Neuronal stem cell (in vitro differentiated cells): ENCODE measurements around the gene TMED8. TPM values are rescaled to one million over a fixed set of nuclear protein-coding genes. Genes with fewer than 3 reads are reported as not detected.

ENCODE experiments used
- DNase-seq: peaks from one replicate; pipeline ENCODE4 v3.0.0-alpha.2; 2013; ENCODE audit warnings: low spot score
- H2AFZ ChIP-seq: one replicate; pipeline ENCODE4 v1.6.1; 2013; ENCODE audit warnings: mild to moderate bottlenecking, low read length, inconsistent platforms
- H2AK5ac ChIP-seq: 2 replicates; pipeline ENCODE4 v1.6.1; 2013; ENCODE audit warnings: low read depth, mild to moderate bottlenecking, inconsistent platforms, low read length, moderate library complexity, mixed read lengths
- H2BK120ac ChIP-seq: 2 replicates; pipeline ENCODE4 v1.6.1; 2013; ENCODE audit warnings: low read depth, mild to moderate bottlenecking, inconsistent platforms, low read length, moderate library complexity, mixed read lengths
- H2BK12ac ChIP-seq: one replicate; pipeline ENCODE4 v1.6.1; 2013; ENCODE audit warnings: low read length, inconsistent platforms
- H2BK15ac ChIP-seq: 2 replicates; pipeline ENCODE4 v1.6.1; 2013; ENCODE audit warnings: mild to moderate bottlenecking, low read length, inconsistent platforms, mixed read lengths
- H2BK5ac ChIP-seq: one replicate; pipeline ENCODE4 v1.6.1; 2013; ENCODE audit warnings: inconsistent platforms, mild to moderate bottlenecking, low read length, moderate library complexity
- H3K14ac ChIP-seq: one replicate; pipeline ENCODE4 v1.6.1; 2013; ENCODE audit warnings: low read length, inconsistent platforms
- H3K18ac ChIP-seq: 2 replicates; pipeline ENCODE4 v1.6.1; 2013; ENCODE audit warnings: low read length, inconsistent platforms
- H3K23ac ChIP-seq: 2 replicates; pipeline ENCODE4 v1.6.1; 2013; ENCODE audit warnings: low read depth, mild to moderate bottlenecking, mixed read lengths, low read length, inconsistent platforms; ENCODE audit not compliant: poor library complexity
- H3K27ac ChIP-seq: replicated peaks from 3 replicates; pipeline ENCODE4 v1.5.1; 2013; ENCODE audit warnings: low read length, inconsistent platforms
- H3K27me3 ChIP-seq, 3 experiments: 2 replicates each; pipeline ENCODE4 v1.6.1; 2013; ENCODE audit warnings: low read length in 3 of 3, mild to moderate bottlenecking in 2 of 3, inconsistent platforms in 1 of 3, low read depth in 1 of 3, mixed read lengths in 1 of 3, moderate library complexity in 1 of 3; ENCODE audit not compliant: control insufficient read depth in 3 of 3, insufficient read depth in 3 of 3
- H3K36me3 ChIP-seq, 2 donors: replicated peaks in 1 of 2; 2 replicates each; pipeline ENCODE4 v1.6.1; 2013; ENCODE audit warnings: low read length in 2 of 2; ENCODE audit not compliant: control insufficient read depth in 2 of 2, insufficient read depth in 2 of 2
- H3K4ac ChIP-seq: 2 replicates; pipeline ENCODE4 v1.6.1; 2013; ENCODE audit warnings: inconsistent platforms, mild to moderate bottlenecking, low read length, moderate library complexity
- H3K4me1 ChIP-seq, 2 donors: 1 replicate in 1 of 2; 2 replicates in 1 of 2; pipeline ENCODE4 v1.6.1; 2013; ENCODE audit warnings: low read length in 2 of 2, low read depth in 1 of 2; ENCODE audit not compliant: control insufficient read depth in 2 of 2, insufficient read depth in 1 of 2
- H3K4me2 ChIP-seq: one replicate; pipeline ENCODE4 v1.6.1; 2013; ENCODE audit warnings: mild to moderate bottlenecking, low read length, inconsistent platforms; ENCODE audit not compliant: insufficient read depth, poor library complexity, severe bottlenecking
- H3K4me3 ChIP-seq, 2 donors: 2 replicates each; pipeline ENCODE4 v1.5.1; 2013; ENCODE audit warnings: low read length in 2 of 2, mild to moderate bottlenecking in 2 of 2, inconsistent platforms in 1 of 2, moderate library complexity in 1 of 2
- H3K79me1 ChIP-seq: one replicate; pipeline ENCODE4 v1.6.1; 2013; ENCODE audit warnings: low read depth, mild to moderate bottlenecking, inconsistent platforms, low read length, moderate library complexity
- H3K9ac ChIP-seq: one replicate; pipeline ENCODE4 v1.6.1; 2013; ENCODE audit warnings: mild to moderate bottlenecking, low read depth, low read length, inconsistent platforms; ENCODE audit not compliant: poor library complexity
- H3K9me3 ChIP-seq, 2 donors: replicated peaks in 1 of 2; 2 replicates each; pipeline versions ENCODE3 to v1.6.1; 2013; ENCODE audit warnings: low read length in 2 of 2, mild to moderate bottlenecking in 2 of 2, inconsistent platforms in 1 of 2, low read depth in 1 of 2, mixed read lengths in 1 of 2, moderate library complexity in 1 of 2; ENCODE audit not compliant: control insufficient read depth in 2 of 2, insufficient read depth in 1 of 2
- H4K8ac ChIP-seq: one replicate; pipeline ENCODE4 v1.6.1; 2013; ENCODE audit warnings: low read depth, mild to moderate bottlenecking, inconsistent platforms, low read length, moderate library complexity
- H4K91ac ChIP-seq: one replicate; pipeline ENCODE4 v1.6.1; 2013; ENCODE audit warnings: low read length, low read depth, mild to moderate bottlenecking, inconsistent platforms; ENCODE audit not compliant: poor library complexity
- WGBS, 2 donors: extraction: QIAGEN DNeasy Blood & Tissue Kit; methylation state at CpG; one replicate each; pipeline ENCODE4 v1.1.7; 2013; ENCODE audit warnings: missing lambda C conversion rate in 2 of 2, mixed read lengths in 1 of 2; ENCODE audit not compliant: insufficient read length in 2 of 2, insufficient replicate concordance in 1 of 2; ENCODE audit errors: extremely low coverage in 2 of 2; 5-methylcytosine and 5-hydroxymethylcytosine counted together
- polyA plus RNA-seq, 2 experiments: library from polyadenylated mRNA; stranded (reverse); fragments of 200-250 nt; gene quantifications; one replicate each; pipeline ENCODE4 v1.2.3, GENCODE V29; 2013

TMED8 gene
- polyA plus RNA-seq (2013, experiment 1 of 2) = 7.3 TPM
- 7.3 TPM for polyA plus RNA-seq (2013, experiment 2 of 2)

- Histone ChIP-seq H3K36me3 (peaks cover 0 to 3% of the 10 kb centered on the region in 2 donors), H3K79me1 (peaks cover 3% of the 10 kb centered on the region), H2BK5ac (peak within 1 kb of the TSS; percentile 91), H2AFZ (peak within 1 kb of the TSS; percentile 97), H3K4ac (no peak within 1 kb of the TSS), H4K91ac (no peak within 1 kb of the TSS), H3K23ac (peak within 1 kb of the TSS; percentile 48), H3K4me1 (peaks cover 10 to 18% of the 10 kb centered on the region in 2 donors), H3K9me3 (no peaks in the 10 kb centered on the region), H3K14ac (no peak within 1 kb of the TSS), H2AK5ac (no peak within 1 kb of the TSS), H3K27me3 (no peaks in the 10 kb centered on the region), H2BK12ac (no peak within 1 kb of the TSS), H3K4me2 (peak within 1 kb of the TSS; percentile 65), H3K9ac (peak within 1 kb of the TSS; percentile 93), H2BK120ac (no peak within 1 kb of the TSS), H4K8ac (no peak within 1 kb of the TSS), H3K27ac (peak within 1 kb of the TSS; percentile 95), H3K18ac (peak within 1 kb of the TSS; percentile 98), H3K4me3 (peak within 1 kb of the TSS; percentile 90 to 97), H2BK15ac (no peak within 1 kb of the TSS)
- DNase-seq = peak; percentile 88
- no CpG with 5 or more reads among the region's 69 CpGs for WGBS, 2 donors
Measured at GRCh38 chr14:77376771-77377501, at the start of gene TMED8, which contains the start of gene SAMD15. Gene TMED8 (minus strand): TSS chr14:77377094. CDS start chr14:77377053, 41 bp downstream. Gene SAMD15 (plus strand): TSS chr14:77377379. CDS start chr14:77377419, 40 bp downstream.

- no peaks in the 10 kb centered on the region for H3K4me1 ChIP-seq
- H3K9me3 ChIP-seq = no peaks in the 10 kb centered on the region
- no peak overlapping the region for H3K9ac ChIP-seq
- H2AK5ac ChIP-seq = no peak overlapping the region
- WGBS, 2 donors = no CpG with 5 or more reads among the region's 3 CpGs
- no peak overlapping the region for H2BK12ac ChIP-seq
- H3K23ac ChIP-seq = no peak overlapping the region
- H3K36me3 ChIP-seq = peaks cover 20 to 88% of the 10 kb centered on the region in 2 donors
- no peak overlapping the region for H4K91ac ChIP-seq
- H3K4ac ChIP-seq = no peak overlapping the region
- H2BK120ac ChIP-seq = no peak overlapping the region
- H3K27ac ChIP-seq = no peak overlapping the region
- DNase-seq = no peak
- no peak overlapping the region for H3K18ac ChIP-seq
- H3K79me1 ChIP-seq = no peaks in the 10 kb centered on the region
- no peak overlapping the region for H3K4me3 ChIP-seq
- H2BK15ac ChIP-seq = no peak overlapping the region
- H2BK5ac ChIP-seq = no peak overlapping the region
- no peak overlapping the region for H3K14ac ChIP-seq
- H3K27me3 ChIP-seq = no peaks in the 10 kb centered on the region
- no peak overlapping the region for H4K8ac ChIP-seq
- H2AFZ ChIP-seq = no peak overlapping the region
- no peak overlapping the region for H3K4me2 ChIP-seq
Measured at GRCh38 chr14:77426396-77426795, 49.5 kb upstream of the TMED8 start.

- Histone ChIP-seq H4K8ac (no peak overlapping the region), H3K36me3 (peaks cover 20 to 75% of the 10 kb centered on the region in 2 donors)
- WGBS, 2 donors = no CpG with 5 or more reads among the region's 3 CpGs
Measured at GRCh38 chr14:77424862-77425261, 48.0 kb upstream of the TMED8 start.

GRCh38 chr14:77423423-77423822 is 46.5 kb upstream of the TMED8 start, which contains the start of gene NOXRED1:
Gene NOXRED1 (minus strand): TSS chr14:77423523. CDS start chr14:77422889, 634 bp downstream.
- H3K27ac ChIP-seq = no peak within 1 kb of the TSS
- no peak within 1 kb of the TSS for H3K18ac ChIP-seq
- peaks cover 18 to 61% of the 10 kb centered on the region in 2 donors for H3K36me3 ChIP-seq
- no peak within 1 kb of the TSS for H2BK12ac ChIP-seq
- no CpG with 5 or more reads among the region's 1 CpG for WGBS, 2 donors
- no peaks in the 10 kb centered on the region for H3K79me1 ChIP-seq
- no peak within 1 kb of the TSS for H2AK5ac ChIP-seq
- no peak within 1 kb of the TSS for H2BK15ac ChIP-seq
- no peak within 1 kb of the TSS for H4K91ac ChIP-seq
- H3K14ac ChIP-seq = no peak within 1 kb of the TSS
- no peak within 1 kb of the TSS for H2BK120ac ChIP-seq
- H3K9ac ChIP-seq = no peak within 1 kb of the TSS
- H3K4ac ChIP-seq = no peak within 1 kb of the TSS
- H3K23ac ChIP-seq = no peak within 1 kb of the TSS
- no peak within 1 kb of the TSS for H4K8ac ChIP-seq
- no peak within 1 kb of the TSS for H2BK5ac ChIP-seq
- H3K4me2 ChIP-seq = no peak within 1 kb of the TSS
- DNase-seq = no peak
- H3K4me1 ChIP-seq = no peaks in the 10 kb centered on the region
- no peaks in the 10 kb centered on the region for H3K27me3 ChIP-seq
- no peak within 1 kb of the TSS for H3K4me3 ChIP-seq
- H3K9me3 ChIP-seq = peaks cover 0 to 12% of the 10 kb centered on the region in 2 donors
- no peak within 1 kb of the TSS for H2AFZ ChIP-seq

More at GRCh38 chr14:77424862-77425261, 48.0 kb upstream of the TMED8 start:
- Histone ChIP-seq H3K9ac (no peak overlapping the region), H4K91ac (no peak overlapping the region), H3K4me3 (no peak overlapping the region), H3K9me3 (peaks cover 0 to 3% of the 10 kb centered on the region in 2 donors), H2AK5ac (no peak overlapping the region), H3K18ac (no peak overlapping the region), H3K23ac (no peak overlapping the region), H3K27me3 (no peaks in the 10 kb centered on the region), H2BK15ac (no peak overlapping the region), H2BK120ac (no peak overlapping the region), H3K4me1 (no peaks in the 10 kb centered on the region), H3K4me2 (no peak overlapping the region), H3K14ac (no peak overlapping the region), H3K4ac (no peak overlapping the region), H2AFZ (no peak overlapping the region), H2BK5ac (no peak overlapping the region), H3K27ac (no peak overlapping the region), H2BK12ac (no peak overlapping the region), H3K79me1 (no peaks in the 10 kb centered on the region)
- no peak for DNase-seq
